ENCODE measurements around the gene FREY1.

GRCh38 chr11:45892856-45893255 lies 14.2 kb downstream of the FREY1 start:
- TF ChIP-seq EP300 (IDR thresholded peaks at IDR 0.05; ENCODE audit: borderline replicate concordance in 1 of 2, low read depth in 2 of 2, low read length in 2 of 2) (no peak), CTCF (IDR thresholded peaks at IDR 0.05; ENCODE audit: control extremely low read depth in 1 of 3, insufficient read depth in 1 of 3, low read depth in 1 of 3, low read length in 3 of 3) (no peak), EZH2 (IDR thresholded peaks at IDR 0.05; ENCODE audit: low read depth, low read length, severe bottlenecking) (no peak), EGR1 (IDR thresholded peaks at IDR 0.05; ENCODE audit: borderline replicate concordance, low read depth, low read length) (no peak), HDAC2 (IDR thresholded peaks at IDR 0.05; ENCODE audit: borderline replicate concordance in 1 of 2, low read depth in 2 of 2, low read length in 2 of 2) (no peak), CEBPB (IDR thresholded peaks at IDR 0.05; ENCODE audit: low read depth, low read length) (no peak), POLR2A (IDR thresholded peaks at IDR 0.05; ENCODE audit: control extremely low read depth in 1 of 2, low read depth in 2 of 2, low read length in 2 of 2) (no peak), POLR2AphosphoS5 (IDR thresholded peaks at IDR 0.05; ENCODE audit: low read depth, low read length) (no peak), SIN3A (conservative IDR thresholded peaks at IDR 0.05 in 1 of 2, IDR thresholded peaks at IDR 0.05 in 1 of 2; ENCODE audit: low read depth in 1 of 2, low read length in 2 of 2) (no peak), ATF3 (IDR thresholded peaks at IDR 0.05; ENCODE audit: insufficient read depth, low read depth, low read length) (no peak), RNF2 (IDR thresholded peaks at IDR 0.05; ENCODE audit: borderline replicate concordance, low read depth, low read length, missing control alignments, poor library complexity, severe bottlenecking) (no peak)
